A549 treated with CpdA at 1 μM for 4 hours (cell line): Measurements from ENCODE around the gene ATP2B3. TPM values are rescaled to one million over a fixed set of nuclear protein-coding genes. Genes with fewer than 3 reads are reported as not detected.

Experiments
- total RNA-seq: library from RNA; stranded (reverse); fragments of 200-300 nt; extraction: Qiagen RNA extraction; gene quantifications from 5 replicates; pipeline ENCODE4 v1.2.3, GENCODE V29; 2022; ENCODE audit warnings: low read depth

The ATP2B3 gene
- total RNA-seq, result 0.06 to 0.15 TPM (median 0.07 TPM) in 5 replicates

GRCh38 chrX:153517423-153517822 is at the start of gene ATP2B3:
ATP2B3 (plus strand) TSS chrX:153517642; CDS start chrX:153536248, 18,606 bp downstream.

DNA sequence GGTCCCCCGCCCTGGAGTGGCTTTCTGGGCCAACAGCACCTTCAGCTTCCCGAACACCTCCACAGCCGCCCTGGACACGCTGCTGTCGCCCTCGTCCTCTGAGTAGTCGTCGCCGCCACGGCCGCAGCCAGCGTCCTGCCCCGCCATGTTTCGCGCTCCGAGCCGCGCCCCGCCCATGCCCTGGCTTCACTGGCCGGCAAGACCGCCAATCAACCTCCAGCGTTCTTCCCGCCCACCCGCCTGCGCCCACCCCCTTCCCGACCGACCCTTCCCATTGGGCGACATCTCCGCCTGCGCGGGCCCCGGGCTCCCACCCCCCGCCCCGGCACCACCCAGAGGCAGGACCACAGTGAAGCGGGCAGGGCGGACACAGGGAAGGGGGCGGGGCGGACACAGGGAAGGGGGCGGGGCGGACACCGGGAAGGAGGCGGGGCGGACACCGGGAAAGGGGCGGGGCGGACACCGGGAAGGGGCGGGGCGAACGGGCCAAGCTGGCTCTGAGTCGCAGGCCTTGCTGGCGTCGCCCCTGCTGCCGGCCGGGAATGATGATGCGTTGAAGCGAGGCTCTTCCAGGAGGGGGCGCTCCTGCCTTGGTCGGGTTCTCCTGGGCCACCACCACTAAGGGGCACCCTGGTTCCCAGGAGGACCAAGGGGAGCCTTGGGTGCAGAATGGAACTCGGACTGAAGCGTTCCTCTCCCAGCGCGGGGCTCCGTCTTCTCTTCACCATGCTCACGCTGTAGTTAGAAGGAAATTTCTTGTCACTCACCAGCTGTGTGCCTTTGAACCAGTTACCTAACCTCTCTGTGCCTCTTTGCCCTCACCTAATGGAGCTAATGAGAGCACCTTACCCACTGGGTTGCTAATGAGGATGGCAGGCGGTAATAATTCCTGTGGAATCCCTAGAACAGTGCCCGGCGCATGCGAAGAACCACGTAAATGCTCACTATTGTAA is 46.8 kb upstream of the ATP2B3 start, which contains the start of gene HAUS7:
Gene HAUS7 (minus strand): TSS at position 166 of the 953 bp plus-strand sequence. CDS start 19 bp downstream, at position 147.

DNA sequence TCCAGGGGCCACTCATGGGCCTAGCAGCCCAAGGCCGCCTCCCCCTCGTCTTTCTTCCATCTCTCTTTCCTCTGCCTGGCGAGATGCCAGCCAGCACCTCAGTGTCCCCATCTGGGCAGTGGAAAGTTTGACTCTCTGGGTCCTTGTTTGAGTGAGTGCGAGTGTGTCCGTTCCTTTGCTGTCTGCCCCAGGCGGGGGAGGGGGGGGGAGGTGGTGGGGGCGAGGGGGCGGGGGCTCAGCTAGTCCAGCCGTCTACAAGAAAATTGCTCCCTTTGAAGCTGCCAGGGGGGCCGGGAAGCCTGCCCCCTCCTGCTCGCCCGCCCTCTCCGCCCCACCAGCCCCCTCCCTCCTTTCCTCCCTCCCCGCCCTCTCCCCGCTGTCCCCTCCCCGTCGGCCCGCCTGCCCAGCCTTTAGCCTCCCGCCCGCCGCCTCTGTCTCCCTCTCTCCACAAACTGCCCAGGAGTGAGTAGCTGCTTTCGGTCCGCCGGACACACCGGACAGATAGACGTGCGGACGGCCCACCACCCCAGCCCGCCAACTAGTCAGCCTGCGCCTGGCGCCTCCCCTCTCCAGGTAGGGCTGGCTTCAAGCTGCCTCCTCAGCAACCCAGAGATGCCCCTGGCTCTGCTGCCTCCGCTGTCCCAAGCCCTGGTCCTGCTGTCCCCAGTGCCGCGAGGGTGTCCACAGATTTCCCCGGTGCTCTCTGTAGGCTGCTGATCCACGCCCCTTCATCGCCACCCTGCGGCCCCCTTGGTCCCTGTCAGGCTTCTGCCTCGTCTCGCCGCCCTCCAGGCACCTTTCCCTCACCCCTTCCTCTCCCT is 22.7 kb upstream of the ATP2B3 start, which contains the start of gene BGN:
Gene BGN (plus strand): TSS at position 440 of the 821 bp plus-strand sequence. CDS start 9,652 bp downstream, outside the sequence.

GRCh38 chrX:153598541-153599191 is 81.2 kb downstream of the ATP2B3 start, which contains the start of gene CCNQ:
CCNQ (minus strand) TSS chrX:153599139; CDS start chrX:153599073, 66 bp downstream.

Other genes starting within 250 kb of the ATP2B3 start
- not detected in 5 replicates for gene PNMA6F, start 195.9 kb upstream of the ATP2B3 start, total RNA-seq
- gene ZNF275, start 183.5 kb upstream of the ATP2B3 start, total RNA-seq, result 4.6 to 5.8 TPM (median 5.5 TPM) in 5 replicates
- 0.02 TPM in 1 of 5 replicates, not detected in the others for gene PNMA6E, start 116.3 kb upstream of the ATP2B3 start, total RNA-seq
- gene ZFP92, start 106.2 kb upstream of the ATP2B3 start, total RNA-seq, result 0.41 to 0.73 TPM (median 0.56 TPM) in 5 replicates
- gene TREX2, start 71.6 kb upstream of the ATP2B3 start, total RNA-seq, result 0.78 to 2.2 TPM (median 1.6 TPM) in 5 replicates
- 51.9 to 60.6 TPM (median 57.3 TPM) in 5 replicates for gene HAUS7, start 47.1 kb upstream of the ATP2B3 start, total RNA-seq
- gene BGN, start 22.7 kb upstream of the ATP2B3 start, total RNA-seq, result 0.06 to 0.10 TPM in 2 of 5 replicates, not detected in the others
- gene CCNQ, start 81.5 kb downstream of the ATP2B3 start, total RNA-seq, result 32.8 to 57.7 TPM (median 51.4 TPM) in 5 replicates
- 0.83 to 1.7 TPM (median 1.2 TPM) in 5 replicates for gene DUSP9, start 129.6 kb downstream of the ATP2B3 start, total RNA-seq
- 0.22 to 0.86 TPM (median 0.52 TPM) in 4 of 5 replicates, not detected in the other for gene PNCK, start 156.2 kb downstream of the ATP2B3 start, total RNA-seq
- gene SLC6A8, start 170.3 kb downstream of the ATP2B3 start, total RNA-seq, result 10.2 to 13.2 TPM (median 11.1 TPM) in 5 replicates
- 359 to 414 TPM (median 373 TPM) in 5 replicates for gene BCAP31, start 206.7 kb downstream of the ATP2B3 start, total RNA-seq
- 2.0 to 4.1 TPM (median 3.8 TPM) in 5 replicates for gene ABCD1, start 207.2 kb downstream of the ATP2B3 start, total RNA-seq
- gene PLXNB3, start 246.6 kb downstream of the ATP2B3 start, total RNA-seq, result 3.0 to 4.1 TPM (median 3.7 TPM) in 5 replicates